ENCODE results near the gene PER3.

The PER3 gene

GRCh38 chr1:7831458-7831857, 47.4 kb downstream of the PER3 start:
- in situ Hi-C loops (cut with HindIII; ENCODE audit: low sequenced_read_pairs): no loop called here

- in situ Hi-C loops (cut with HindIII; ENCODE audit: low sequenced_read_pairs): no loop called here
Observed at GRCh38 chr1:7833035-7833434, 48.9 kb downstream of the PER3 start.

- in situ Hi-C loops (cut with HindIII; ENCODE audit: low sequenced_read_pairs): no loop called here
Observed at GRCh38 chr1:7838714-7839113, 54.6 kb downstream of the PER3 start.

- in situ Hi-C loops (cut with HindIII; ENCODE audit: low sequenced_read_pairs): no loop called here
Observed at GRCh38 chr1:7839526-7839925, 55.4 kb downstream of the PER3 start.

- in situ Hi-C loops (cut with HindIII; ENCODE audit: low sequenced_read_pairs): no loop called here
Observed at GRCh38 chr1:7842517-7842916, 58.4 kb downstream of the PER3 start.

GRCh38 chr1:7845761-7846160, 61.7 kb downstream of the PER3 start:
- in situ Hi-C loops (cut with HindIII; ENCODE audit: low sequenced_read_pairs): no loop called here

GRCh38 chr1:7846656-7847055, 62.6 kb downstream of the PER3 start:
- in situ Hi-C loops (cut with HindIII; ENCODE audit: low sequenced_read_pairs): no loop called here

GRCh38 chr1:7847599-7847998, 63.5 kb downstream of the PER3 start:
- in situ Hi-C loops (cut with HindIII; ENCODE audit: low sequenced_read_pairs): no loop called here

GRCh38 chr1:7850786-7851185, 66.7 kb downstream of the PER3 start:
- in situ Hi-C loops (cut with HindIII; ENCODE audit: low sequenced_read_pairs): no loop called here

GRCh38 chr1:7852804-7853683, 69.0 kb downstream of the PER3 start, which contains the start of gene UTS2:
Gene UTS2 (minus strand): TSS chr1:7853065. CDS start chr1:7853003, 62 bp downstream.
- in situ Hi-C loops (cut with HindIII; ENCODE audit: low sequenced_read_pairs): no loop called here

- in situ Hi-C loops (cut with HindIII; ENCODE audit: low sequenced_read_pairs): no loop called here
Observed at GRCh38 chr1:7853684-7854026, 69.6 kb downstream of the PER3 start.

- in situ Hi-C loops (cut with HindIII; ENCODE audit: low sequenced_read_pairs): no loop called here
Observed at GRCh38 chr1:7856345-7856744, 72.3 kb downstream of the PER3 start.

- in situ Hi-C loops (cut with HindIII; ENCODE audit: low sequenced_read_pairs): no loop called here
Observed at GRCh38 chr1:7857000-7857399, 72.9 kb downstream of the PER3 start.

GRCh38 chr1:7857985-7858384, 73.9 kb downstream of the PER3 start:
- in situ Hi-C loops (cut with HindIII; ENCODE audit: low sequenced_read_pairs): no loop called here

- in situ Hi-C loops (cut with HindIII; ENCODE audit: low sequenced_read_pairs): no loop called here
Observed at GRCh38 chr1:7859406-7859805, 75.3 kb downstream of the PER3 start.

- in situ Hi-C loops (cut with HindIII; ENCODE audit: low sequenced_read_pairs): no loop called here
Observed at GRCh38 chr1:7860130-7860529, 76.0 kb downstream of the PER3 start.

GRCh38 chr1:7861452-7861851, 77.4 kb downstream of the PER3 start:
- in situ Hi-C loops (cut with HindIII; ENCODE audit: low sequenced_read_pairs): no loop called here

- in situ Hi-C loops (cut with HindIII; ENCODE audit: low sequenced_read_pairs): no loop called here
Observed at GRCh38 chr1:7862211-7863060, 78.3 kb downstream of the PER3 start.

GRCh38 chr1:7863756-7864328, 79.8 kb downstream of the PER3 start:
- in situ Hi-C loops (cut with HindIII; ENCODE audit: low sequenced_read_pairs): no loop called here

GRCh38 chr1:7865978-7866377, 81.9 kb downstream of the PER3 start:
- in situ Hi-C loops (cut with HindIII; ENCODE audit: low sequenced_read_pairs): no loop called here

- in situ Hi-C loops (cut with HindIII; ENCODE audit: low sequenced_read_pairs): no loop called here
Observed at GRCh38 chr1:7868070-7868780, 84.1 kb downstream of the PER3 start.
